GM19438 (cell line): ENCODE results near the gene PRELID3B.

Experiments
- ATAC-seq: cut with Tn5 transposase; IDR thresholded peaks from one replicate; pipeline ENCODE4 v1.9.1; 2021; ENCODE audit warnings: low read depth; ENCODE audit not compliant: unreplicated experiment

The PRELID3B gene

GRCh38 chr20:58997141-58997770, 45.3 kb downstream of the PRELID3B start:
- no peak for ATAC-seq

DNA sequence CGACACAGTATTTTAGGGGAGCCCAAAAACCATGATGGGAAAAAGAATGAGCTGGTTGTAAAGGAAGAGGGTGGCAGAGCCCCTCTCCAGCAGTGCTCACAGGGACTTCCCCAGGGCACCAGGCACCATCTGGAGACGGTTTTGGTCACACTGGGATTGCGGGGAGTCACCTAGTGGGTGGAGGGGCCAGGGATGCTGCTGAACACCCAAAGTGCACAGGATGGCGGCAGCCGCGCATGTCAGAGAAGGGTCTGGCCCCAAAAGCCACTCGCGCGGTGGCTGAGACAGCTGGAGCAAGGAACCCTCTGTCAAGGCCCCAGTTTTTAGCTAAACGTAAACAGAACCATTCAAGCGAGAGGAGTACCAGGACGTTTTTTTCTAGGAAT, 46.4 kb downstream of the PRELID3B start:
- ATAC-seq, result no peak

- ATAC-seq, result no peak
Measured at GRCh38 chr20:58995461-58996225, 46.9 kb downstream of the PRELID3B start.

GRCh38 chr20:58994390-58995159, 48.0 kb downstream of the PRELID3B start:
- no peak for ATAC-seq

DNA sequence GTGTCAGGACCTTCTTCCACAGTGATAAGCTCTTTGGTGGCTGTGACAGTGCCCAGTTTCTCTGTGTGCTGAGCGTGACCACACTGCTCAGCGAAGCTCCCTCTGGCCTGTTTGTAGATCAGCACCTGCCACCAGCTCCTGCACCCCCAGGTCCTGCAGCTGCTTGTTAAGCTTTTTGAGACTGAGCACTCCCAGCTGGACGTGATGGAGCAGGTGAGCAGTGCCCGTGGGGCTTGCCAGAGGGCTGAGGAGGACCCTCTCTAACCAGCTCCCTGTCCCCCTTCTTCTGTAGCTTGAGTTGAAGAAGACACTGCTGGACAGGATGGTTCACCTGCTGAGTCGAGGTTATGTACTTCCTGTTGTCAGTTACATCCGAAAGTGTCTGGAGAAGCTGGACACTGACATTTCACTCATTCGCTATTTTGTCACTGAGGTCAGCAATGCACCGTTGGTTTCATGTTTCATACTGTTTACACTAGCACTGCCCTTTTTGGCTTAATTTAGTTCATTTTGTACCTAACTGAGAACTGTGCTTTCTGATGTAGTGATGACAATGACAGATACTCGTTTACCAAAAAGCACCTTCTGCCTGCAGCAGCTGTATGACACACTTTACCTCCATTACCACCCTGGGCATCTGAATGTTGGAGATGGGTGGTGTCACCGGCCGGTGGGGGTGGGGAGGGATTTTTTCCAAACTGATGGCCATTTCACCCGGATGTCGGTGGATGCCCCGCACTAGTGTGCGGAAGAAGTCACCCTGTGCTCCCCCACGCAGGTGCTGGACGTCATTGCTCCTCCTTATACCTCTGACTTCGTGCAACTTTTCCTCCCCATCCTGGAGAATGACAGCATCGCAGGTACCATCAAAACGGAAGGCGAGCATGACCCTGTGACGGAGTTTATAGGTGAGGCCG, 49.0 kb downstream of the PRELID3B start:
- ATAC-seq, result no peak

DNA sequence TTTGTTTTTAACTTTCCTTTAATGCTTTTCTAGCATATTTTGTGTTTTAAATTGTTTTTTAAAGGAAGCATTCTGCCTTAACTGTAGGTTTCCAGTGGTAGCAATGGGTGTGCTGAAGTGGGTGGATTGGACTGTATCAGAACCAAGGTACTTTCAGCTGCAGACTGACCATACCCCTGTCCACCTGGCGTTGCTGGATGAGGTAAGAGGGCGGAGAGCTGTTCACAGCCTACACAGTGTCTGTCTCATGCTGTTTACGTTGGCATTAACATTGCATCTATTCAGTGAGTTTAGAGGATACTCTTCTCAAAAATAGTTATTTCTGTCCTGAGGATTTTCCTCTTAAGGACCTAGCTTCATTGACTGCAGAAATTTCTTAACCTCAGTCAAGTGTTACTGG, 49.7 kb downstream of the PRELID3B start:
- ATAC-seq, result no peak

- no peak for ATAC-seq
Measured at GRCh38 chr20:58991715-58992114, 50.9 kb downstream of the PRELID3B start.

DNA sequence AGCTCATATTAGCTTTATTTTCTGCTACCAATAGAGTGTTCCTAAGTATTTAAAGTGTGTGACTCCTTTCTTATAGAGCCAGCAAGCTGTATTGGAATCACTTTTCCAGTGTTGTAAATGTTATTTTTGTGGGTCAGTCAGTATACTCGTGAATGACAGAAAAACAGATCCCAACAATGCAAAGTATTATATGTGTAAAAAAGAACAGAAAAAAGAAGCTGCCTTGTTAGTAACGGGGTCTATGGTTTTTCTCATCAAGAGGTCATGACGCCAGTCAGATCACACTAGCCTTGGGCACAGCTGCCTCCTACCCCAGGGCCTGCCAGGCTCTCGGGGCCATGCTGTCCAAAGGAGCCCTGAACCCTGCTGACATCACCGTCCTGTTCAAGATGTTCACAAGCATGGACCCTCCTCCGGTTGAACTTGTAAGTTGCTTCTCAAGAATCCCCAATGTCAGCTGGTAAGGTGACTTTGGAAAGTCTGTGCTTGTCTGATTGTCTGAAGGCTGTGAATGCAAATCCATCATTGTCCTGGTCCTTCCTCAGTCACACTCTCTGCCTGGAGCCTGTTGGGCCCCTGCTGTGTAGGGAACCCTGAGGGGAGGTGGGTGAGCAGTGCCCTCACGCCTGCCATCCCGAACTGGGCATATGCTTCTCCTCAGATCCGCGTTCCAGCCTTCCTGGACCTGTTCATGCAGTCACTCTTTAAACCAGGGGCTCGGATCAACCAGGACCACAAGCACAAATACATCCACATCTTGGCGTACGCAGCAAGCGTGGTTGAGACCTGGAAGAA, 51.7 kb downstream of the PRELID3B start:
- no peak for ATAC-seq

GRCh38 chr20:58989196-58989595, 53.4 kb downstream of the PRELID3B start:
- no peak for ATAC-seq

DNA sequence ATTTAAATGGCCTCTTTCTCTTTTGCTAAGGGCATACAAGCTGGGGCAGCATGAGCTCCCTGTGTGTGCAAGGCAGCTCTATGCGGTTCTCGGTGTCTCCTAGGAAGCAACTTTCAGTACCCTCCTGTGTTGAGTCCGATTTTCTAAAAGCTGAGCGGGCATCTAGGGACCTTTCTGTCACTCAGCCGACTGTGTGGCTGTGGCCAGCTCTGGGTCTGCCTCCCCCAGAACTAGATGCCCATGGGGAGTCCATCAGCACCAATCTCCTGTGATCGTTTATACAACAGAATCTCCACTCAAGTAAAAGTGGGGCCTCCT, 54.1 kb downstream of the PRELID3B start:
- ATAC-seq, result no peak

DNA sequence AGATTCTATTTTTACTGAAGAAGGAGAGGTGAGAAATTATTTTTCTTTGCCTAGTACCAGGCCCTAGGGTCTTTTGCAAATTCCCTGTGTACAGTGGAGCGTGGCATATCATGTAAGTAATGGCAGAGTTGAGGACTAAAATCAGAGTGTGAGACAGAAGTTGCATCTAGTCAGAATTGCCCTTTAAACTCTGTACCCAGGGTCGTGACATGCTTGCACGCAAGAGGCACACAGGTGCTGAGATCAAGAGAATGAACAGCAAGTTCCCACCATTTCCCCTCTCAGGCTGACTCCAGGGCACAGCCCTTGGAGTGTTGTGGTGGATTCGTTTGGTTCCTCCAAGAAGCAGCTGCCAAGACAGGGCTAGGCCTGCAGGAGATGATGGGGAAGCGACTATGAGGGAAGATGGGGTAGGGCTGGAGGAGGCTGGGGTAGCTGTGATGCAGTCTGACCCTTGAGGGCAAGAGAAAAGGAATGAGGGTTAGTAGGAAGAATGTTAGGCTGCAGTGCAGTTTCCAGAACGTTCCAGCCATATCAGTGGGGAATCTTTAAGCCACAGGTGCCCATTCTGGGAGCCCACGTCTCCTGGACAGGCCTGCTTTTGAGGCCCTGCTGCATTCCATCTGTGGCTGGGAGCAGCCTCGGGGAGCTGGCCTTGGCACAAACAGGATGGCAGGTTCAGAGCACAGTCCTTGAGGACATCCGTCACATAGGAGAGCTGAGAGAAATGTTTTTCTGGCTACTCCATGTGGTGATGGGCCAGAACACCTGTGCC, 54.6 kb downstream of the PRELID3B start:
- no peak for ATAC-seq

GRCh38 chr20:58986968-58987517, 55.5 kb downstream of the PRELID3B start:
- no peak for ATAC-seq

DNA sequence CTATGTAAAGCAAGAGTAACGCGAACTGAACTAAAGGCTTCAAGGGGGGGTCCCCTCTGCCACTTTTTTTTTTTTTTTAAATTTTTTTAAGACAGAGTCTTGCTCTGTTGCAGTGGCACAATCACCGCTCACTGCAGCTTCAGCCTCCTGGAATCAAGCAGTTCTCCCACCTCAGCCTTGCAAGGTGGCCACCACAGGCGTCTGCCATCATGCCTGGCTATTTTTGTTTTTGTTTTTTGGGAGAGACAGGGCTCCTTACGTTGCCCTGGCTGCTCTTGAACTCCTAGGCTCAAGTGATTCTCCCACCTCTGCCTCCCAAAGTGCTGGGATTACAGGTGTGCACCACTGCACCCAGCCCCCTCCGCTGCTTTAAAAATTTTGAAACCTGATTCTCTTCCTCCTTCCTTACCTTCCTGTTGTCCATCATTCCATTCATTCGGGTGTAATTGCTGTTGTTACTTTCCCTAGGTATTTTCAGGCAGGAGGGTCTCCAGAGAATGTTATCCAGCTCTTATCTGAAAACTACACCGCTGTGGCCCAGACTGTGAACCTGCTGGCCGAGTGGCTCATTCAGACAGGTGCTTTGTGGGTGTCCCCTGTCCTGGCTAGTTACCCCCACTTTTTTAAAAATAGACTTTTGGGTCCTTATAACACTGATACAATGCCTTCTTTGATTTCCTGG, 56.2 kb downstream of the PRELID3B start:
- ATAC-seq, result no peak

GRCh38 chr20:58985656-58986055, 56.9 kb downstream of the PRELID3B start:
- no peak for ATAC-seq

DNA sequence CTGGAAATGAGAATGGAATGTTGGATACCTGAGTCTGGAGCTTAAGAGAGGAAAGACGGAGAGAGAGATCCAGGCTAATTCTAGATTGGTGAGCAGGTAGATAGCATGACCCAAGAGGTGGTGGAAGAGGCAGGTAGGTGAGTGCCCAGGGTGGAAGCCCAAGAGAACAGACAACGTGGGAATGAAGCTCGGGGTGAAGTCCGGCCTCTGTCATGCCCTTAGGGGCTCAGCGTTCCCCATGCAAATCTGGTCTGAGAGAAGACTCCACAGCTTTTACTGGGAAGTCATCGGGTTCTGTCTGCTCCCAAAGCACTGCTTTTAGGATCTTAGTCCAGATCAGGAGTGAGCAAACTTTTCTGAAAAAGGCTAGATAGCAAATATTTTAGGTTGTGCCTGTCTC, 57.9 kb downstream of the PRELID3B start:
- ATAC-seq, result no peak
